ENCODE results near the gene ZC3H12D. TPM values are rescaled to one million over a fixed set of nuclear protein-coding genes. Genes with fewer than 3 reads are reported as not detected.
A peak's percentile ranks its signal among the peaks of the same experiment; 100 is the strongest.

The ZC3H12D gene
- total and polyA plus RNA-seq, 2 donors (not counting 1 experiment from before 2014, with no cell fraction given), result 63.1 to 190 TPM

DNA sequence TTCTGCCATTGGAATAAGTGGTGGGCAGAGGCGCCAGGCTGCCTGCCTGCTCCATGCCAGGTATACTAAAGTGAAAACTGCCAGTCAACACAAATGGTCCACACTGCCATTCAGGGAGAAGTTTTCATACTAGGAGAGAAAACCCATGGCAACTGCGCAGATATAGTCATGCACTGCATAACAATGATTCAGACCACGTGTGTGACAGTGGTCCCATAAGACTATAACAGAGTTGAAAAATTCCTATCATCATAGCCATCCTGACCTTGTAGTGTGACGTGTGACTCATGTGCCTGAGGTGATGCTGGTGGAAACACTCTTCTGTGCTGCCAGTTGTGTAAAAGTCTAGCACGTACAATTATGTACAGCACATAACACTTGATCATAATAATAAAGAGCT is 25.1 kb downstream of the ZC3H12D start:
- Histone ChIP-seq H3K27ac (ENCODE audit: low read length in 2 of 2) (no peak overlapping the region), H2AFZ (ENCODE audit: insufficient read depth, low read depth, low read length, poor library complexity, severe bottlenecking) (no peak overlapping the region), H4K20me1 (ENCODE audit: control insufficient read depth, insufficient read depth, low read length, poor library complexity, severe bottlenecking) (peaks cover 51% of the 10 kb centered on the region), H3K79me2 (ENCODE audit: control insufficient read depth, insufficient read depth, low read length) (peaks cover 81% of the 10 kb centered on the region), H3K36me3 (replicated peaks in 1 of 2; ENCODE audit: control extremely low read depth in 1 of 2, control insufficient read depth in 1 of 2, extremely low read depth in 1 of 2, insufficient read depth in 2 of 2, low read length in 1 of 2) (peaks cover 9 to 92% of the 10 kb centered on the region in 2 experiments), H3K9me3 (ENCODE audit: control extremely low read depth in 1 of 3, control insufficient read depth in 2 of 3, insufficient read depth in 1 of 3, low read length in 2 of 3) (peaks cover 0 to 4% (median 0%) of the 10 kb centered on the region in 3 donors), H3K4me2 (replicated peaks; ENCODE audit: low read depth, low read length, poor library complexity, severe bottlenecking) (no peak overlapping the region), H3K9ac (ENCODE audit: low read length) (no peak overlapping the region), H3K4me1 (ENCODE audit: control insufficient read depth in 2 of 2, insufficient read depth in 2 of 2, low read length in 2 of 2) (peaks cover 15 to 19% of the 10 kb centered on the region in 2 donors), H3K4me3 (ENCODE audit: control extremely low read depth in 1 of 5, extremely low read depth in 1 of 5, insufficient read depth in 1 of 5, low read depth in 2 of 5, low read length in 4 of 5) (no peak overlapping the region), H3K27me3 (replicated peaks in 1 of 4; ENCODE audit: control extremely low read depth in 1 of 4, control insufficient read depth in 3 of 4, insufficient read depth in 4 of 4, low read length in 3 of 4) (no peaks in the 10 kb centered on the region)
- H3K9me3 Mint-ChIP-seq (ENCODE audit: insufficient read depth), result no peaks in the 10 kb centered on the region
- POLR2A ChIA-PET, result interaction anchor here (1.1 kb wide), 1 partner anchor 20 kb away, joined by 4 read pairs; no protein-coding TSS in a partner anchor
- TF ChIP-seq, protein P1, sequence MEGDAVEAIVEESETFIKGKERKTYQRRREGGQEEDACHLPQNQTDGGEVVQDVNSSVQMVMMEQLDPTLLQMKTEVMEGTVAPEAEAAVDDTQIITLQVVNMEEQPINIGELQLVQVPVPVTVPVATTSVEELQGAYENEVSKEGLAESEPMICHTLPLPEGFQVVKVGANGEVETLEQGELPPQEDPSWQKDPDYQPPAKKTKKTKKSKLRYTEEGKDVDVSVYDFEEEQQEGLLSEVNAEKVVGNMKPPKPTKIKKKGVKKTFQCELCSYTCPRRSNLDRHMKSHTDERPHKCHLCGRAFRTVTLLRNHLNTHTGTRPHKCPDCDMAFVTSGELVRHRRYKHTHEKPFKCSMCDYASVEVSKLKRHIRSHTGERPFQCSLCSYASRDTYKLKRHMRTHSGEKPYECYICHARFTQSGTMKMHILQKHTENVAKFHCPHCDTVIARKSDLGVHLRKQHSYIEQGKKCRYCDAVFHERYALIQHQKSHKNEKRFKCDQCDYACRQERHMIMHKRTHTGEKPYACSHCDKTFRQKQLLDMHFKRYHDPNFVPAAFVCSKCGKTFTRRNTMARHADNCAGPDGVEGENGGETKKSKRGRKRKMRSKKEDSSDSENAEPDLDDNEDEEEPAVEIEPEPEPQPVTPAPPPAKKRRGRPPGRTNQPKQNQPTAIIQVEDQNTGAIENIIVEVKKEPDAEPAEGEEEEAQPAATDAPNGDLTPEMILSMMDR (IDR thresholded peaks at IDR 0.05), result no peak
- no peak for TF ChIP-seq EZH2 (IDR thresholded peaks at IDR 0.05; ENCODE audit: borderline replicate concordance, insufficient read depth, low read depth, low read length, poor library complexity, severe bottlenecking)
- intact Hi-C loops (cut with micrococcal nuclease), result no loop called here
- ATAC-seq (ENCODE audit: low read depth) (no peak), DNase-seq (no peak)
- peaks cover 38% of the 10 kb centered on the region for H3K4me1 Mint-ChIP-seq
- H3K4me3 Mint-ChIP-seq, result no peak overlapping the region
- H3K27me3 Mint-ChIP-seq, result no peaks in the 10 kb centered on the region
- H3K27ac Mint-ChIP-seq, result no peak overlapping the region
- 100% methylated on average over 2 of the region's 5 CpGs for WGBS (ENCODE audit: insufficient coverage)
- CTCF ChIA-PET, result interaction anchor here (0.7 to 9.2 kb wide), 4 partner anchors 13 to 57 kb away, joined by 3 to 65 read pairs (median 4); partner anchors contain the start of gene ZC3H12D

DNA sequence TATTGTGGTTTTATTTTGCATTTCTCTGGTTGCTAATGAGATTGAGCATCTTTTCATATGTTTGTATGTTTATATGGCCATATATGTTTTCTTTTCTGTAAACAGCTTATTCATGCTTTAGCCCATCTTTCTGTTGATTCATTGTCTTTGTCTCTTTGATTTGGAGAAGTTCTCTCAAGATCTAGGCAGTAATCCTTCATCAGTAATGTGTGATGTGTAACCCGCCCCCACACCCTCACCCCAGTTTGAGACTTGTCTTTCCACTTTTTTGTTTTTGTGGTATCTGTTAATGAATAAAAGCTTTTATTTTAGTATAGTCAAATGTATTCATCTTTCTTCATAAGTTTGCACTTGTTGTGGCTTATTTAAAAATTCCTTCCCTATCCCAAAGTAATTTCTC is 26.0 kb downstream of the ZC3H12D start:
- H3K79me2 ChIP-seq (ENCODE audit: control insufficient read depth, insufficient read depth, low read length), result peaks cover 71% of the 10 kb centered on the region
- intact Hi-C loops (cut with micrococcal nuclease), result no loop called here
- Mint-ChIP-seq H3K4me1 (peaks cover 28% of the 10 kb centered on the region), H3K27me3 (no peaks in the 10 kb centered on the region), H3K9me3 (ENCODE audit: insufficient read depth) (no peaks in the 10 kb centered on the region), H3K4me3 (no peak overlapping the region), H3K27ac (no peak overlapping the region)
- TF ChIP-seq, protein P1 (IDR thresholded peaks at IDR 0.05), result no peak
- TF ChIP-seq EZH2 (IDR thresholded peaks at IDR 0.05; ENCODE audit: borderline replicate concordance, insufficient read depth, low read depth, low read length, poor library complexity, severe bottlenecking), result no peak
- no peak overlapping the region for H3K9ac ChIP-seq (ENCODE audit: low read length)
- ChIA-PET CTCF (interaction anchor here (1.0 to 9.2 kb wide), 3 partner anchors 12 to 57 kb away, joined by 3 to 65 read pairs (median 3); partner anchors contain the start of gene ZC3H12D), POLR2A (interaction anchor here (0.9 kb wide), 1 partner anchor 12 kb away, joined by 3 read pairs; no protein-coding TSS in a partner anchor)
- no peaks in the 10 kb centered on the region for H3K27me3 ChIP-seq (replicated peaks in 1 of 4; ENCODE audit: control extremely low read depth in 1 of 4, control insufficient read depth in 3 of 4, insufficient read depth in 4 of 4, low read length in 3 of 4)
- no peak overlapping the region for H2AFZ ChIP-seq (ENCODE audit: insufficient read depth, low read depth, low read length, poor library complexity, severe bottlenecking)
- H3K9me3 ChIP-seq (ENCODE audit: control extremely low read depth in 1 of 3, control insufficient read depth in 2 of 3, insufficient read depth in 1 of 3, low read length in 2 of 3), result peaks cover 0 to 4% (median 0%) of the 10 kb centered on the region in 3 donors
- H4K20me1 ChIP-seq (ENCODE audit: control insufficient read depth, insufficient read depth, low read length, poor library complexity, severe bottlenecking), result peaks cover 47% of the 10 kb centered on the region
- peak overlapping the region in 1 of 2 donors; percentile 27 for H3K27ac ChIP-seq (ENCODE audit: low read length in 2 of 2)
- no peak overlapping the region for H3K4me2 ChIP-seq (replicated peaks; ENCODE audit: low read depth, low read length, poor library complexity, severe bottlenecking)
- H3K36me3 ChIP-seq (replicated peaks in 1 of 2; ENCODE audit: control extremely low read depth in 1 of 2, control insufficient read depth in 1 of 2, extremely low read depth in 1 of 2, insufficient read depth in 2 of 2, low read length in 1 of 2), result peaks cover 9 to 92% of the 10 kb centered on the region in 2 experiments
- WGBS (ENCODE audit: insufficient coverage), result no CpG with 5 or more reads among the region's 1 CpG
- peaks cover 6 to 9% of the 10 kb centered on the region in 2 donors for H3K4me1 ChIP-seq (ENCODE audit: control insufficient read depth in 2 of 2, insufficient read depth in 2 of 2, low read length in 2 of 2)
- no peak overlapping the region for H3K4me3 ChIP-seq (ENCODE audit: control extremely low read depth in 1 of 5, extremely low read depth in 1 of 5, insufficient read depth in 1 of 5, low read depth in 2 of 5, low read length in 4 of 5)
- no peak for ATAC-seq (ENCODE audit: low read depth)
- no peak for DNase-seq

All from B cell (primary cell).